NCI-H524 treated with DMSO at 0.1 percent for 48 hours (cell line): Measurements from ENCODE around the gene AQP6.

Experiments
- DNase-seq: peaks from one replicate; lab custom pipeline; 2025; lab: John Stamatoyannopoulos, UW

Gene AQP6

GRCh38 chr12:49955899-49956662 is 16.7 kb upstream of the AQP6 start:
- DNase-seq = no peak

GRCh38 chr12:49956663-49957569 is 15.8 kb upstream of the AQP6 start:
- DNase-seq = no peak

- no peak for DNase-seq
Measured at GRCh38 chr12:49957570-49957967, 15.2 kb upstream of the AQP6 start.

- no peak for DNase-seq
Measured at GRCh38 chr12:49959685-49960473, 12.9 kb upstream of the AQP6 start.

GRCh38 chr12:49960474-49961110 is 12.2 kb upstream of the AQP6 start:
- no peak for DNase-seq

DNA sequence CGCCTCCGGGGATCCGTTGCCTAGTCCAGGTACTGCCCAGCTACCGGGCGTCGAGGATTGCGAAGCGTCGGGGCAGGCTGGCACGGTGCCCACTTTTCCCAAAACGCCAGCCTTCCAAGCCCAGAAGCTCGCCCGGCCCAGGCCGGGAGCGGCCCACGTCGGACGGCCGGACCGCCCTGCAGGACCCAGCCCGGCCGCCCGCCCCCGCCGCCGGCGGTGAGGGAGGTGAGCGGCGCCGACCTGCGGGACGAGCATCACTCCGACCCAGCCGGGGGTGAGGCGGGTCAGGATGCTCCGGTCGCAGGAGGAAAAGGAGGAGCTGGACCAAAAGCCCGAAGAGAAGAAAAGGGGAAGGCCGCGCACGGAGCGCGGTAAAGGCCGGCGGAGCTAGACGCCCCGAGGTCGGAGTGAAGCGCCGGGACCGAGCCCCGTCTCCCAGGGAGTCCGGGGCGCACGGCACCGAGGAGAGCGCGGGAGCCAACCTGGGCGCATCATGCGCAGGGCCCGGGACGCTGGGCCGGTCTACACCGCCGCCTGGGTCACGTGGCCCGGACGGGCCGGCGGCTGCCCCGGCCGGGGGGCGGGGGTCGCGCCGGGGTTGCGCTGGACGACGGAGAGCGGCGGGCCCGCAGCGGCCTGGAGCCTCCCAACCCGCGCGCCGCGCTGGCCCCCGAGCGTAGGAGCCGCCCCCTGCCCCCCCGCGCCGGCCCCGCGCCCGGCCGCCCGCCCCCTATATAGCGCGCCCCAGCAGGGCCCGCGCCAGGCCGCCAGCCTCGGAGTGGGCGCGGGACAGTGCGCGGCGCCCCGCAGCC is 11.4 kb upstream of the AQP6 start, which contains the start of gene AQP5:
AQP5 (plus strand) TSS at position 762 of the 812 bp plus-strand sequence. CDS start 146 bp downstream, outside the sequence.
- no peak for DNase-seq

- DNase-seq = no peak
Measured at GRCh38 chr12:49961993-49962764, 10.6 kb upstream of the AQP6 start.

DNA sequence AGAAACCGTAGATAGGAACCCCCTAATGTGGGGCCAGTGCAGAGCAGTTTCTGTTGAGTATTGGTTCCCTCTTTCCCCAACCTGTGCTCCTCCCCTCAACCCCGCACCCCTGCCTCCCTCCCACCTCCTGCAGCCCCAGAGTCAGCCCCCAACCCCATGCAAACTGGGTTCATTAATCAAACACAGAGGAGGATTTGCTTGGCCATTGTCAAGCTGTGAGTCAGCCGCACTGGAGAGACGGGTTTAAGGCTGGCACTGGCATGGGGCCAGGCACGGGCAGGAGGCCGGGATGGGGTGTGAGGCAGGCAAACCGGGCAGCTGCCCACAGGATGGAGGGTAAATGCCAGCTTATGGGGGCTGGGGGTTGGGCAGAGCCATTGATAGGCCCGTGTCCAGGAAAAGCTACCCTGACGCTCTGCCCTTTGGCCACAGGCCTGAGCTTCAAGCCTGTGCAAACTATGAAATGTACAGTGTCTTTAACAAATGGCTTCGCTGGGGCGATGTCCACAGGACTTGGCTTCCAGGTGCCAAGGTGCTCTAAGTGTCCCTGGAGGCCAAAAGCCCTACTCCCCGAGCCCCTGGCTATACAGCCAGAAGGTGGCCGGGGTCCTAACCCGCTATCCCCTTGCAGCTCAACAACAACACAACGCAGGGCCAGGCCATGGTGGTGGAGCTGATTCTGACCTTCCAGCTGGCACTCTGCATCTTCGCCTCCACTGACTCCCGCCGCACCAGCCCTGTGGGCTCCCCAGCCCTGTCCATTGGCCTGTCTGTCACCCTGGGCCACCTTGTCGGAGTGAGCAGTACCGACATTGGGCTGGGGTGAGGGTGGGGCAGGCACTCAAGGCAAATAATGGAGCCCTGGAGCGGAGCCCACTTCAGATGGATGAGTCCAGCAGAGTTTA is 9.6 kb upstream of the AQP6 start:
- DNase-seq = no peak

DNA sequence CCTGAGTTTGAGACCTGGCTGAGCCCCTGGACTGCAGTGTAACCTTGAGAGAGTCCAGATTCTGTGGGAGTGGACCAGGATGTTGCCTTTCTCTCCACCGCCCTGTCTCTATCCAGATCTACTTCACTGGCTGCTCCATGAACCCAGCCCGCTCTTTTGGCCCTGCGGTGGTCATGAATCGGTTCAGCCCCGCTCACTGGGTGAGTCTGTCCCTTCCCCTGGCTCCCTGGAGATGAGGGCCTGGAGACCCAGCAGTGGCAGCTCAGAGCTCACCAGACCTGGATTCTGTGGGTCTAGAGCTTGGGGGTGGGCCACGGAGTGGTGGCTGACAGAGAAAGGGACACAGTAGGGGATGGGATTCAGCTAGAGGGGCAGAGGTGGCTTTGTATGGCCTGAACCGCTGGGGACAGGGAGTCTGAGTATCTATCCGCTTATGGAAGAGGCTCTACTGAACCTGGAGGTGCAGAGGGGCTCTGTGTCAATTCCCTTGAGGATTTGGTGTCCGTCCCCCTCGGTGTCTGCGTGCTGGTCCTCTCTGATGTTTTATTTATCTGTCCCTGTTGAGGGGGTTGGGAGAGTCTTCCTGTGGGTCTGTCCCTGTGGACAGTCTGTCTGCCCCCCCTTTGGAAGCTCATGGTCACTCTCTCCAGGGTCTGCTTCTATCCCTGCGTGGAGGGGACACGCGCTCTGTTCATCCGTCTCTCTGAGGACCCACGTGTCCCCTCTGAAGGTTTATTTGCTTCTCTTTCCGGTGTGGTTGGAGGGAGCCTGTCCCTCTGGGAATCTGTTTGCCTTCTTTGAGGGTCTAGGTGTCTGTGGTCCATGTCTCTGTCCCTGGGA is 8.6 kb upstream of the AQP6 start:
- no peak for DNase-seq

GRCh38 chr12:49964849-49965624 is 7.7 kb upstream of the AQP6 start:
- no peak for DNase-seq

GRCh38 chr12:49965836-49966235 is 6.9 kb upstream of the AQP6 start:
- DNase-seq = no peak

DNA sequence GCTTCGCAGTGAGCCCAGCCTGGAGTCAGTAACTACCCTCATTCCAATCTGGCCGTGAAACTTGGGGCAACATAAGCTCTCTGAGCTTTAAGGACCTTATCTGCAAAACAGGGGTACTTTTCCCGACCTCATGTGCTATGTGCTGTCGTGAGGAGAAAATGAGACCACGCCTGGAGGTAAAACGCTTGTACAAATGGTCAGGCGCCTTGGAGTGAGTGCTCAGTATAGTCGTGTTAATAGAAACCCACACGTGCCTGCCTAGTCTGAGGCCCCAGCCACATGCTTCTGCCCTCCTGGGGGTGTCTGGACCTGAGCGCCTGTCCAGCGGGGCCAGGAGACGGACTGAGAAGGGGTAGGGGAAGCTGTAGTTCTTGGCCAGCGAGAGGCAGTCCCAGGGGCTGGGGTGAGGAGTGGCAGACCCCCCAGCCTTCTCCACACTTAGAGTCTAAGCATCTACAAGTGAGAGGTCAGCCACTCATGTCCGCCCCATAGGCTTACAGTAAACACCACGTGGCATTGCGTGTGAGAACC is 6.2 kb upstream of the AQP6 start:
- DNase-seq = no peak

DNA sequence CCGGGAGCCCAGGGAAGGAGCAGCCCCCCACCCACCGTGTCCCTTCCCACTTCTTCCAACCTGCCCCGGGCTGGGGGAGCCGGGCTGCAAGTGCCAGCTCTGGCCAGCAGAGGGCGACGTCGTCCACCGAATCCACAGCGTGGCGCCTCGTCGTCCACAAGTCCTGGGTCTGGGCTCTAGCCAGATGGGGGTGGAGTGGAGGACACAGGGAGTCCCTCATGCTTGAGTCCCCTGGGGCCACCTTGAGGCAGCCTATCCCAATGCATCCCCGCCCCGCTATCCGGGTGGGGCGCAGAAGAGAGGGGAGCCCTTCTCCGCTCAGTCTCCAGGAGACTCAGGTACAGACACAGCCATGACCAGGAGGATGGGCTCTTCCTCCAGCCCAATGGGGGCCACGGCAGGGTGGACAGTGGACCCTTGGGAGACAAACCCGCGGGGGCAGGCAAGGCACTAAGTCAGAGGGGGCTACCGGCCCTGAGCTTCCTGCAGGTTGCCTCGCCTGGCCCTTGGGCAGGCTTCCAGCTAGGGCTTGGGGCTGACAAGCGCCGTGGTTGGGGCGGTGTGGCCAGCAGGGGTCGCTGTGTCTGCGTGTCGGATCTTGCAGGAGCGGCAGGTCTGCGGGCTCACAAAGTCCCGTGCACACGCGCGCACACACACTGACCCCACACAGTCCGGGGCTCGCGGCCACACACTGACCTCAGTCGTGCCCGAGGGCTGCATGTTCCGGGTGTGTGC is 5.5 kb upstream of the AQP6 start:
- peak; percentile 74 for DNase-seq

DNA sequence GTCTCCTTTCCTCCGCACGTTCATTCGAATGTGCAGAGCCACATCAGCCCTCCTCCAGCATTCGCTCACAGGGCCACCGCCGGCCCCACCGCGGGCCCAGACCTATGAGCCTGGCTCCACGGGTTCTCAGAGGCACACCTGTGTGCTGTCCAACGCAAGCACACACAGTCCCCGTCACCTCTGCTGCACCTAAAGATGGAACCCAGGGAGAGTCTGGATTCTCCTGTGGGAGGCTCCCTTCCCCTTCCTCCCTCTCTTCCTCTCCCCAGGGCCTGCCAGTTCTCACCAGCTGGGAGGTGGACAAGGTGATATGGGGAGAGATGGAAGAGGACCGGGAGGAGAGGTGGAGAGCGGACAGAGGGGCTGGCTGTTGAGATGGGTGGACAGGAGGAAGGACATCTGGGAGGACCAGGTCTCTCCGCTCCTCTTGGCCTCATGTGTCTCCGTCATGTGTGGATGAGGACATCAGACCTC is 4.9 kb upstream of the AQP6 start:
- DNase-seq = no peak

GRCh38 chr12:49968471-49968870 is 4.3 kb upstream of the AQP6 start:
- DNase-seq = no peak

DNA sequence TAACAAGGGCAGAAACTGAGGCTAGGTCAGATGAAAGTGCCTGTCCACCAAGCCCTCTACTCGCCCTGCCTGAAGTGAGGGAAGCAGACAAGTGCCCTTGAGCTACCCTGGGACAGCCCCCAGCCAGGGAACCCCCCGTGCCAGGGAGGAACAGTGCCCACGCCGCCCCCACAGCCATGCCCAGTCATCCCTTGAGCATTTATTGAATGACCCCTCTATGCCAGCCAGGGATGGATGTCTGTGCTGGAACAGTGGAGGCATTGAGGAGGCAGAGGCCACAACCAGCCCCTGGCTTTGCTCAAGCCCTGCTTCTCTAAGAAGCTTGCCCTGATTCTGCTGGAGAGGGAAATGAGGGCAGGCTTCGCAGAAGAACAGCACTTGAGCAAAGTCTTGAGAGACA is 3.7 kb upstream of the AQP6 start:
- no peak for DNase-seq
